HFFc6 (cell line): ENCODE measurements around the gene PUS7L. TPM values are rescaled to one million over a fixed set of nuclear protein-coding genes. Genes with fewer than 3 reads are reported as not detected.

Experiments used
- DNase-seq: peaks from one replicate; pipeline ENCODE4 v3.0.0-alpha.2; 2018
- H3K27ac Mint-ChIP-seq: 2 replicates; pipeline ENCODE4 v1.8.0; 2020; ENCODE audit warnings: mild to moderate bottlenecking, mixed read lengths
- H3K27me3 Mint-ChIP-seq: 2 replicates; pipeline ENCODE4 v1.8.0; 2021; ENCODE audit warnings: mild to moderate bottlenecking, moderate library complexity, mixed read lengths; ENCODE audit not compliant: insufficient read depth
- H3K36me3 Mint-ChIP-seq: 2 replicates; pipeline ENCODE4 v1.8.0; 2021; ENCODE audit warnings: low read depth, mixed read lengths
- H3K4me1 Mint-ChIP-seq: 2 replicates; pipeline ENCODE4 v1.8.0; 2020; ENCODE audit warnings: low read depth, mixed read lengths
- H3K4me3 Mint-ChIP-seq: 2 replicates; pipeline ENCODE4 v1.8.0; 2020; ENCODE audit warnings: mild to moderate bottlenecking, moderate library complexity, mixed read lengths
- H3K9me3 Mint-ChIP-seq: 2 replicates; pipeline ENCODE4 v1.8.0; 2020; ENCODE audit warnings: mild to moderate bottlenecking, mixed read lengths
- CTCF ChIP-seq: fragments of 200-600 bp; sonication (generic); IDR thresholded peaks from 2 replicates; pipeline ENCODE4 v1.5.0; 2021; ENCODE audit warnings: antibody characterized with exemption, mild to moderate bottlenecking
- total RNA-seq, 6 experiments: library from RNA; stranded (reverse); fragmentation: NEBNext Ultra II Directional; extraction: Animal tissue kit (Norgen Biotek cat#: 25700); gene quantifications; 2 replicates in 1 of 6; 3 replicates in 5 of 6; pipeline ENCODE4 v1.2.3, GENCODE V29; 2021

PUS7L gene
- total RNA-seq, 6 experiments from 2014 or later, result 14.3 to 22.6 (median 17.2) TPM

- Mint-ChIP-seq H3K4me3 (no peak overlapping the region), H3K36me3 (peaks cover 70% of the 10 kb centered on the region), H3K9me3 (peaks cover 34% of the 10 kb centered on the region), H3K4me1 (peaks cover 38% of the 10 kb centered on the region), H3K27me3 (peaks cover 3% of the 10 kb centered on the region; the same call in 1 of the 2 replicates), H3K27ac (no peak overlapping the region)
- no peak for TF ChIP-seq CTCF
- DNase-seq, result no peak
These were observed 13.8 kb downstream of the PUS7L start for GRCh38 chr12:43744826-43745225.

- peak; percentile 88 for DNase-seq
- Mint-ChIP-seq H3K27ac (peak overlapping the region; percentile 67), H3K9me3 (peaks cover 34% of the 10 kb centered on the region), H3K36me3 (peaks cover 71% of the 10 kb centered on the region), H3K27me3 (peaks cover 3% of the 10 kb centered on the region; the same call in 1 of the 2 replicates), H3K4me1 (peaks cover 51% of the 10 kb centered on the region), H3K4me3 (peak overlapping the region; percentile 65)
- TF ChIP-seq CTCF, result no peak
These were observed 16.5 kb downstream of the PUS7L start for GRCh38 chr12:43742106-43742505.

- TF ChIP-seq CTCF, result no peak
- no peak overlapping the region for H3K4me3 Mint-ChIP-seq
- H3K36me3 Mint-ChIP-seq, result peaks cover 67% of the 10 kb centered on the region
- H3K27ac Mint-ChIP-seq, result peak overlapping the region; percentile 67
- peaks cover 3% of the 10 kb centered on the region; the same call in 1 of the 2 replicates for H3K27me3 Mint-ChIP-seq
- H3K4me1 Mint-ChIP-seq, result peaks cover 60% of the 10 kb centered on the region
- DNase-seq, result no peak
- H3K9me3 Mint-ChIP-seq, result peaks cover 25% of the 10 kb centered on the region
These were observed 18.0 kb downstream of the PUS7L start for GRCh38 chr12:43740511-43741100.

GRCh38 chr12:43737646-43738045 is 20.9 kb downstream of the PUS7L start:
- H3K4me1 Mint-ChIP-seq, result peaks cover 53% of the 10 kb centered on the region
- no peaks in the 10 kb centered on the region for H3K9me3 Mint-ChIP-seq
- peak; percentile 20 for DNase-seq
- peaks cover 46% of the 10 kb centered on the region for H3K36me3 Mint-ChIP-seq
- H3K27ac Mint-ChIP-seq, result peak overlapping the region; percentile 23; the same call in 1 of the 2 replicates
- H3K4me3 Mint-ChIP-seq, result peak overlapping the region; percentile 29
- TF ChIP-seq CTCF, result no peak
- no peaks in the 10 kb centered on the region; the same call in none of the 2 replicates for H3K27me3 Mint-ChIP-seq

GRCh38 chr12:43736927-43737440 is 21.6 kb downstream of the PUS7L start:
- Mint-ChIP-seq H3K36me3 (peaks cover 44% of the 10 kb centered on the region), H3K9me3 (no peaks in the 10 kb centered on the region), H3K27ac (no peak overlapping the region), H3K4me1 (peaks cover 46% of the 10 kb centered on the region), H3K27me3 (no peaks in the 10 kb centered on the region; the same call in 1 of the 2 replicates), H3K4me3 (peak overlapping the region; percentile 23; the same call in 1 of the 2 replicates)
- TF ChIP-seq CTCF, result no peak
- no peak for DNase-seq
